ENCODE data around the gene MFAP3.

- no peak for TF ChIP-seq POLR2A (IDR thresholded peaks at IDR 0.05)
- TF ChIP-seq, protein P1, sequence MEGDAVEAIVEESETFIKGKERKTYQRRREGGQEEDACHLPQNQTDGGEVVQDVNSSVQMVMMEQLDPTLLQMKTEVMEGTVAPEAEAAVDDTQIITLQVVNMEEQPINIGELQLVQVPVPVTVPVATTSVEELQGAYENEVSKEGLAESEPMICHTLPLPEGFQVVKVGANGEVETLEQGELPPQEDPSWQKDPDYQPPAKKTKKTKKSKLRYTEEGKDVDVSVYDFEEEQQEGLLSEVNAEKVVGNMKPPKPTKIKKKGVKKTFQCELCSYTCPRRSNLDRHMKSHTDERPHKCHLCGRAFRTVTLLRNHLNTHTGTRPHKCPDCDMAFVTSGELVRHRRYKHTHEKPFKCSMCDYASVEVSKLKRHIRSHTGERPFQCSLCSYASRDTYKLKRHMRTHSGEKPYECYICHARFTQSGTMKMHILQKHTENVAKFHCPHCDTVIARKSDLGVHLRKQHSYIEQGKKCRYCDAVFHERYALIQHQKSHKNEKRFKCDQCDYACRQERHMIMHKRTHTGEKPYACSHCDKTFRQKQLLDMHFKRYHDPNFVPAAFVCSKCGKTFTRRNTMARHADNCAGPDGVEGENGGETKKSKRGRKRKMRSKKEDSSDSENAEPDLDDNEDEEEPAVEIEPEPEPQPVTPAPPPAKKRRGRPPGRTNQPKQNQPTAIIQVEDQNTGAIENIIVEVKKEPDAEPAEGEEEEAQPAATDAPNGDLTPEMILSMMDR (IDR thresholded peaks at IDR 0.05) = no peak
- TF ChIP-seq EP300 (IDR thresholded peaks at IDR 0.05; ENCODE audit: low read depth) = no peak
- no peak for TF ChIP-seq POLR2AphosphoS5 (IDR thresholded peaks at IDR 0.05)
These were observed 5.8 kb downstream of the MFAP3 start for GRCh38 chr5:154044581-154044980.

Data from transverse colon (tissue), 4 donors.